GM12878 (cell line): ENCODE measurements around the gene OR52E2. TPM values are rescaled to one million over a fixed set of nuclear protein-coding genes. Genes with fewer than 3 reads are reported as not detected.

Source experiments
- ATAC-seq: fragments of 200-7000 bp; cut with Tn5 transposase; 3 replicates; pipeline ENCODE4 v1.9.1; 2020; ENCODE audit warnings: mild to moderate bottlenecking, moderate library complexity
- BruUV-seq: library from RNA; stranded (reverse); fragments of 400-500 nt; replicated peaks from 2 replicates; lab custom pipeline; 2021; lab: Mats Ljungman, UMichigan
- CTCF ChIA-PET: fragments of 300-600 bp; sonication (Branson Sonifier 250); formaldehyde crosslinking; extraction: SDS; loops from one replicate; lab custom pipeline; 2021; ENCODE audit warnings: inconsistent platforms; lab: Yijun Ruan, JAX
- POLR2A ChIA-PET: fragments of 350-600 bp; formaldehyde crosslinking; extraction: SDS; loops from one replicate; lab custom pipeline; 2021; ENCODE audit warnings: inconsistent platforms; lab: Charles Lee
- RAD21 ChIA-PET: fragments of 300-600 bp; sonication (Branson Sonifier 250); formaldehyde crosslinking; loops from one replicate; lab custom pipeline; 2023; ENCODE audit warnings: antibody characterized with exemption; ENCODE audit not compliant: unreplicated experiment; lab: Charles Lee
- SMC1A ChIA-PET: fragments of 300-600 bp; sonication (Branson Sonifier 250); formaldehyde crosslinking; loops from one replicate; lab custom pipeline; 2023; ENCODE audit not compliant: unreplicated experiment, uncharacterized antibody; lab: Charles Lee
- DNase-seq: peaks from one replicate; pipeline ENCODE4 v3.0.0-alpha.2; 2011; ENCODE audit warnings: low read depth, low spot score
- FAIRE-seq: peaks from 3 replicates; lab custom pipeline; 2011; peaks lifted over from hg19 to GRCh38; lab: Jason Lieb, UNC
- H2AFZ ChIP-seq: 2 replicates; pipeline ENCODE4 v1.6.0; 2011; ENCODE audit warnings: low read depth, low read length, control low read depth; ENCODE audit not compliant: control insufficient read depth
- H3K27ac ChIP-seq: 2 replicates; pipeline ENCODE4 v1.5.1; 2011; ENCODE audit warnings: control low read depth; ENCODE audit not compliant: control insufficient read depth, insufficient read depth
- H3K27me3 ChIP-seq, 2 experiments: replicated peaks in 1 of 2; 2 replicates each; pipeline versions ENCODE4 v1.6.0 to v1.6.1; 2011; ENCODE audit warnings: low read length in 1 of 2; ENCODE audit not compliant: control insufficient read depth in 2 of 2, insufficient read depth in 2 of 2
- H3K36me3 ChIP-seq, 2 experiments: 2 replicates each; pipeline ENCODE4 v1.5.1; 2011; ENCODE audit warnings: low read length in 1 of 2; ENCODE audit not compliant: control insufficient read depth in 2 of 2, insufficient read depth in 2 of 2
- H3K4me1 ChIP-seq: 2 replicates; pipeline ENCODE4 v1.6.1; 2011; ENCODE audit warnings: mild to moderate bottlenecking, low read length, moderate library complexity, mixed read lengths; ENCODE audit not compliant: control insufficient read depth, insufficient read depth
- H3K4me2 ChIP-seq: 2 replicates; pipeline ENCODE4 v1.6.0; 2011; ENCODE audit warnings: control low read depth; ENCODE audit not compliant: control insufficient read depth, insufficient read depth
- H3K4me3 ChIP-seq: fragments of 200-600 bp; sonication (generic); 2 replicates; pipeline ENCODE4 v1.5.1; 2016
- H3K79me2 ChIP-seq: 2 replicates; pipeline ENCODE4 v1.6.0; 2011; ENCODE audit warnings: low read length; ENCODE audit not compliant: control insufficient read depth, insufficient read depth
- H3K9ac ChIP-seq: 2 replicates; pipeline ENCODE4 v1.8.0; 2011; ENCODE audit warnings: low read length, control low read depth, mixed read lengths; ENCODE audit not compliant: control insufficient read depth, insufficient read depth
- H3K9me3 ChIP-seq: replicated peaks from 3 replicates; pipeline ENCODE4 v1.5.1; 2011; ENCODE audit warnings: mild to moderate bottlenecking, low read length; ENCODE audit not compliant: control insufficient read depth, insufficient read depth
- H4K20me1 ChIP-seq: 2 replicates; pipeline ENCODE4 v1.6.0; 2011; ENCODE audit not compliant: control insufficient read depth, insufficient read depth
- CHD4 ChIP-seq: fragments of 200-600 bp; sonication (generic); IDR thresholded peaks from 2 replicates; pipeline ENCODE4 v1.6.1; 2016; ENCODE audit warnings: mild to moderate bottlenecking
- EGR1 ChIP-seq, 2 experiments: IDR thresholded peaks; 1 replicate in 1 of 2; 2 replicates in 1 of 2; pipeline ENCODE4 v1.6.1; 2011 to 2012; ENCODE audit warnings: low read depth in 2 of 2, low read length in 2 of 2, borderline replicate concordance in 1 of 2, mild to moderate bottlenecking in 1 of 2, moderate library complexity in 1 of 2
- MEF2A ChIP-seq: IDR thresholded peaks from 2 replicates; pipeline ENCODE4 v1.6.1; 2011; ENCODE audit warnings: low read depth, mild to moderate bottlenecking, low read length, moderate library complexity; ENCODE audit not compliant: insufficient read depth
- NR2C1 ChIP-seq: fragments of 450-650 bp; IDR thresholded peaks from 2 replicates; pipeline ENCODE4 v1.6.1; 2017; ENCODE audit warnings: antibody characterized with exemption, mild to moderate bottlenecking, moderate library complexity
- NR2C2 ChIP-seq: IDR thresholded peaks from 2 replicates; pipeline ENCODE4 v1.6.1; 2011; ENCODE audit warnings: borderline replicate concordance, low read depth; ENCODE audit not compliant: control insufficient read depth, insufficient read length
- NR2F1 ChIP-seq: fragments of 450-650 bp; conservative IDR thresholded peaks from 2 replicates; pipeline ENCODE4 v1.6.1; 2017; ENCODE audit warnings: mild to moderate bottlenecking
- POLR2AphosphoS2 ChIP-seq: IDR thresholded peaks from 2 replicates; pipeline ENCODE4 v1.6.1; 2011; ENCODE audit warnings: low read depth, mild to moderate bottlenecking, low read length, improper control_type of control experiment, moderate library complexity
- RAD51 ChIP-seq: fragments of 450-650 bp; IDR thresholded peaks from 2 replicates; pipeline ENCODE4 v1.6.1; 2016; ENCODE audit warnings: moderate library complexity, mild to moderate bottlenecking, inconsistent platforms
- RELB ChIP-seq: fragments of 450-650 bp; IDR thresholded peaks from 2 replicates; pipeline ENCODE4 v1.6.1; 2017; ENCODE audit warnings: low read depth, mild to moderate bottlenecking, moderate library complexity
- SUPT20H ChIP-seq: IDR thresholded peaks from 2 replicates; pipeline ENCODE4 v1.6.1; 2011; ENCODE audit warnings: low read depth, mild to moderate bottlenecking, low read length, moderate library complexity, borderline replicate concordance; ENCODE audit not compliant: control insufficient read depth
- YY1 ChIP-seq: IDR thresholded peaks from 2 replicates; pipeline ENCODE4 v1.6.1; 2011; ENCODE audit warnings: low read depth, mild to moderate bottlenecking, low read length
- ZNF217 ChIP-seq: fragments of 450-650 bp; IDR thresholded peaks from 2 replicates; pipeline ENCODE4 v1.6.1; 2017; ENCODE audit warnings: antibody characterized with exemption, mild to moderate bottlenecking
- WGBS: methylation state at CpG from one replicate; pipeline ENCODE4 v1.1.6; 2016; ENCODE audit warnings: low lambda C conversion rate; ENCODE audit not compliant: insufficient replicate concordance, insufficient coverage; ENCODE audit errors: missing lambda C conversion rate; 5-methylcytosine and 5-hydroxymethylcytosine counted together
- in situ Hi-C: fragments of 300-500 bp; cut with MboI; formaldehyde crosslinking; loops from 9 replicates; pipeline ENCODE4 v1.14.3; 2018; ENCODE audit warnings: mixed read lengths
- intact Hi-C: fragments of 100-400 bp; cut with micrococcal nuclease; formaldehyde crosslinking; loops from one replicate; pipeline ENCODE4 v1.14.2; 2022; ENCODE audit not compliant: unreplicated experiment
- polyA plus RNA-seq, 11 experiments: library from polyadenylated mRNA; depleted of rRNA in 4 of 11; unstranded in 6 of 11; stranded (reverse) in 5 of 11; fragments of >200 nt; fragmentation: Nextera tagmentation in 4 of 11; fragmentation: Illumina TruSeq in 1 of 11; extraction: Ambion mirVana in 4 of 11; extraction: Trizol in 1 of 11; gene quantifications; 1 replicate in 1 of 11; 2 replicates in 10 of 11; pipeline versions ENCODE4 v1.2.1 to v1.2.3, GENCODE V29; 2011 to 2016; ENCODE audit warnings: inconsistent platforms in 2 of 11, missing spikeins in 2 of 11, low read depth in 1 of 11
- total RNA-seq, 4 experiments: library from RNA; depleted of rRNA in 3 of 4; stranded (reverse); fragments of >200 nt in 3 of 4; fragmentation: Illumina TruSeq in 1 of 4; extraction: Trizol in 1 of 4; gene quantifications; 2 replicates each; pipeline versions ENCODE4 v1.2.1 to v1.2.3, GENCODE V29; 2013 to 2021

The OR52E2 gene
- total and polyA plus RNA-seq, 10 of the 15 experiments (the other 5 are each of a cell fraction or from before 2014, with no cell fraction given): not detected

GRCh38 chr11:5042091-5042490, 17.3 kb downstream of the OR52E2 start (continued):
- TF ChIP-seq EGR1 (IDR thresholded peaks at IDR 0.05; ENCODE audit: borderline replicate concordance in 1 of 2, low read depth in 2 of 2, low read length in 2 of 2) (no peak), ZNF217 (no peak), CHD4 (no peak), YY1 (no peak), NR2C2 (no peak), NR2F1 (no peak), RELB (no peak), SUPT20H (no peak)

- 8% methylated on average over 4 of the region's 4 CpGs for WGBS
- H2AFZ ChIP-seq: no peak overlapping the region
- TF ChIP-seq MEF2A (no peak), NR2C1 (no peak), RAD51 (no peak), POLR2AphosphoS2 (no peak)
- no peak overlapping the region for H3K4me2 ChIP-seq
- H3K9me3 ChIP-seq: no peaks in the 10 kb centered on the region
- in situ Hi-C loops: no loop called here
- DNase-seq: no peak
- RAD21 ChIA-PET: no interaction called here
- POLR2A ChIA-PET: no interaction called here
- H3K4me1 ChIP-seq: no peaks in the 10 kb centered on the region
- H3K36me3 ChIP-seq: no peaks in the 10 kb centered on the region
- H3K4me3 ChIP-seq: no peak overlapping the region
- no peaks in the 10 kb centered on the region for H3K79me2 ChIP-seq
- no peak for ATAC-seq
- no peak overlapping the region for H3K27ac ChIP-seq
- no peaks in the 10 kb centered on the region for H3K27me3 ChIP-seq
- no TSS peak for BruUV-seq
- CTCF ChIA-PET: no interaction called here
- no peaks in the 10 kb centered on the region for H4K20me1 ChIP-seq
- no peak overlapping the region for H3K9ac ChIP-seq
- SMC1A ChIA-PET: no interaction called here
- FAIRE-seq: no peak
- intact Hi-C loops: no loop called here
Measured at GRCh38 chr11:5040876-5041275, 18.6 kb downstream of the OR52E2 start.
